Liver (tissue), 3 donors: ENCODE results near the gene SRD5A1.

Experiments used
- ATF3 ChIP-seq: IDR thresholded peaks from 2 replicates; pipeline ENCODE4 v1.6.1; 2016; ENCODE audit warnings: antibody characterized with exemption
- CTCF ChIP-seq: fragments of 150-350 bp; IDR thresholded peaks from 2 replicates; pipeline ENCODE4 v1.5.1; 2017; ENCODE audit warnings: improper control_type of control experiment, low read depth, low read length; ENCODE audit not compliant: missing input control
- EGR1 ChIP-seq, 2 donors: IDR thresholded peaks; 2 replicates each; pipeline ENCODE4 v1.6.1; 2016 to 2018; ENCODE audit warnings: antibody characterized with exemption in 2 of 2, low read depth in 2 of 2
- JUND ChIP-seq, 2 donors: IDR thresholded peaks; 2 replicates each; pipeline ENCODE4 v1.6.1; 2016; ENCODE audit warnings: antibody characterized with exemption in 2 of 2
- MAX ChIP-seq: IDR thresholded peaks from 2 replicates; pipeline ENCODE4 v1.6.1; 2016; ENCODE audit warnings: antibody characterized with exemption
- RAD21 ChIP-seq, 2 donors: IDR thresholded peaks; 2 replicates each; pipeline ENCODE4 v1.6.1; 2016; ENCODE audit warnings: antibody characterized with exemption in 2 of 2, mild to moderate bottlenecking in 2 of 2
- REST ChIP-seq: IDR thresholded peaks from 2 replicates; pipeline ENCODE4 v1.6.1; 2016; ENCODE audit warnings: antibody characterized with exemption, mild to moderate bottlenecking
- RXRA ChIP-seq, 2 donors: IDR thresholded peaks; 2 replicates each; pipeline ENCODE4 v1.6.1; 2017 to 2018; ENCODE audit warnings: antibody characterized with exemption in 2 of 2, mild to moderate bottlenecking in 1 of 2
- SP1 ChIP-seq: IDR thresholded peaks from 2 replicates; pipeline ENCODE4 v1.6.1; 2018; ENCODE audit warnings: antibody characterized with exemption, mild to moderate bottlenecking
- YY1 ChIP-seq: IDR thresholded peaks from 2 replicates; pipeline ENCODE4 v1.6.1; 2016; ENCODE audit warnings: antibody characterized with exemption, mild to moderate bottlenecking
- ZBTB33 ChIP-seq: IDR thresholded peaks from 2 replicates; pipeline ENCODE4 v1.6.1; 2016; ENCODE audit warnings: antibody characterized with exemption
- donor health status: healthy.
- donor health status: healthy.

GRCh38 chr5:6593148-6594016 lies 39.9 kb upstream of the SRD5A1 start:
- TF ChIP-seq EGR1 (IDR thresholded peaks at IDR 0.05; ENCODE audit: low read depth in 2 of 2): no peak
- TF ChIP-seq CTCF: no peak
- no peak for TF ChIP-seq RXRA (IDR thresholded peaks at IDR 0.05)
- TF ChIP-seq MAX: no peak
- TF ChIP-seq REST: no peak
- TF ChIP-seq SP1: no peak
- no peak for TF ChIP-seq YY1
- TF ChIP-seq RAD21 (IDR thresholded peaks at IDR 0.05): no peak
- no peak for TF ChIP-seq JUND (IDR thresholded peaks at IDR 0.05)
- no peak for TF ChIP-seq ATF3
- no peak for TF ChIP-seq ZBTB33
